Erythroblast (primary cell): ENCODE results near the gene FOXA1.

Experiments used
- GATA1 ChIP-seq: IDR thresholded peaks from 2 replicates; pipeline ENCODE4 v1.6.1; 2011; ENCODE audit warnings: low read depth, mild to moderate bottlenecking, control low read depth, low read length, moderate library complexity
- POLR2A ChIP-seq: IDR thresholded peaks from 2 replicates; pipeline ENCODE4 v1.6.1; 2011; ENCODE audit warnings: mild to moderate bottlenecking, low read length

GRCh38 chr14:37565550-37565949, 29.5 kb downstream of the FOXA1 start:
- no peak for TF ChIP-seq POLR2A
- TF ChIP-seq GATA1: no peak
